Suprapubic skin (tissue), 3 donors: ENCODE measurements around the gene FLOT2.

ENCODE experiments used
- CTCF ChIP-seq, 2 donors: fragments of 200-600 bp in 1 of 2; fragments of 450-650 bp in 1 of 2; sonication (generic) in 1 of 2; IDR thresholded peaks; one replicate each; pipeline ENCODE4 v1.5.1; 2016 to 2019; ENCODE audit warnings: antibody characterized with exemption in 2 of 2, mild to moderate bottlenecking in 1 of 2, moderate library complexity in 1 of 2
- POLR2AphosphoS5 ChIP-seq, 3 donors: sonication (generic); formaldehyde crosslinking; IDR thresholded peaks; one replicate each; pipeline ENCODE4 v1.6.1; 2017; ENCODE audit warnings: antibody characterized with exemption in 3 of 3

GRCh38 chr17:28885363-28885762, 12.2 kb downstream of the FLOT2 start:
- TF ChIP-seq CTCF (IDR thresholded peaks at IDR 0.05) (no peak), POLR2AphosphoS5 (IDR thresholded peaks at IDR 0.05) (no peak)
